Ecto neural progenitor cell (in vitro differentiated cells): ENCODE measurements around the gene TCTA.

Experiments used
- DNase-seq: peaks from one replicate; pipeline ENCODE4 v3.0.0-alpha.2; 2018; ENCODE audit warnings: low spot score

TCTA gene

DNA sequence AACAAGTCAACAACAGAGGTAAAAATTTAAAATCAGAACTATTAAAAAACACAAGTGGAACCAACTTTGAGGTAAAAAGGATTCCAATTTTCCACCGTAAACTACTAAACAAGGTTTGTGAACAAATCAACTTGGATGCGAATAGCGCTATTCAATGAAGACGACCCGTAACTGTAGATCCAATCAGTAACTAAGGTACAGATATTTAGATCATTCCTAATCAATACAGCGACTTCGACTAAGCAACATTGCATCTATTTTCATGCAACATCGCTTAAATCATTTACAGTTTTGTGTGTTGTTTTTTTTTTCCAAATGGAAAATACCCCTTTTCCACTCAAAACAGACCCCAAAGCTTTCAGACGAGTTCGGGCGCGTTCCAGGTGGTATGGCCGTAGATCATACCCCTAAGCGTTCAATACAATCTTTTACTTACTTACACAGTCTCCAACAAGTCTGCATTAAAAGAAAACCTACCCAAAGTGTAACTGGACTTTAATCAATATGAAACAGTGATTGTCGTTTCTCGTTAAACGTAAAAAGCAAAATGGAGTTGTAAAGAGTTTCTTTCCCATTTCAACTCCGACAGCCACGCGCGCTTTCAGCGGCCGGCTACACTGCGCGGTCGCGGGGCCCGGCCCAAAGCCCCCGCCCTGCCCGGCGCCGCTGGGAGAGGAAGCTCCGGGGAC, 1.2 kb upstream of the TCTA start:
- no peak for DNase-seq

DNA sequence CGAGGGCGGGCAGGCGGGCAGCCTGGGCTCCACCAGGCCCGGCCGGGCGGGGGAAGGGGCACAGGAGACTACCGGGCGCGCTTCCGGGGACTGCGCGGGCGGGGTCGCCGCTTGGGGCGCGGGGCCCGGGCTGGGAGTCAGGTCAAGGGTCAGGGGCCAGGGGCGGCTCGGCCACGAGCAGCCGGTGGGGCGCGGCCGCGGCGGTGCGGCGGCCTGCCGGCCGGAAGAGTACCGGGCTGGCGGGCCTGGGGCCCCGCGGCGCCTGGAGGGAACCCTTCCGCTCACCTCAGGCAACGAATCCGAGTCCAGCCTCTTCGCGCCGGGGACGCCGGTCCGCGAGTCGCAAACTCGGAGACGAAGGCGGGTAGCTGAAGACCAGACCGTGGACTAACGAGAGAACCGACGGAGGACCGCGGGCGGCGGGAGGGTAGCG, 672 bp upstream of the TCTA start:
- no peak for DNase-seq

DNA sequence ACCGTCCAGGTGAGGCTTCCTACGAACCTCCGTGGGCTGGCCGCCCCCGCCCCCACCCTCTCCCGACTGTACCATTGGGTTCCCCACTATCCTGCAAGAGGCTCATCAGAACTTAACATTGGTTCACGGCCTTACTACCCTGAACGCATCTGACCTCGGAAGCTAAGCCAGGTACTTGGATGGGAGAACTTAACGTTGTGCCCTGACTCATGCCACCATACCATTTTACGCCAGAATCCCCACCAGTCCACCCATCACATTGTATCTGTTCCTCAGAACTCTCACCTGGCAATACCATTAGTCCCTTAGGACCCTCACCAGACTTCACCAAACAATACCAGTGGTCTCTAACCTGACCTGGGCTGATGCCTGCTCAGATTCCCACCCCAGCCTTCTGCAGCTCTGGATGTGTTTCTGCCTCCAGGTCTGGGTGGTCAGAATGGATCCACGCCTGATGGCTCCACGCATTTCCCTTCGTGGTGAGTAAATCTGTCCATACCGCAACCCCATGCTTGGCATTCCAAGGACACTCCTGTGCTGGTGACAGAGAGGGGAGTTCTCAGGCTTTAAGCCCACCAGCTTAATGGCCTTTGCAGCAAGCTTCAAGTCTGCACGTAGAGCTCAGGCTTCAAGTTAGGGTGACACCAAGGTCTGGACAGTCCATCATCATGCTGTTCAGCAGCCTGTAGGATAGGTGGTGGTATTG, 562 bp downstream of the TCTA start:
- no peak for DNase-seq

DNA sequence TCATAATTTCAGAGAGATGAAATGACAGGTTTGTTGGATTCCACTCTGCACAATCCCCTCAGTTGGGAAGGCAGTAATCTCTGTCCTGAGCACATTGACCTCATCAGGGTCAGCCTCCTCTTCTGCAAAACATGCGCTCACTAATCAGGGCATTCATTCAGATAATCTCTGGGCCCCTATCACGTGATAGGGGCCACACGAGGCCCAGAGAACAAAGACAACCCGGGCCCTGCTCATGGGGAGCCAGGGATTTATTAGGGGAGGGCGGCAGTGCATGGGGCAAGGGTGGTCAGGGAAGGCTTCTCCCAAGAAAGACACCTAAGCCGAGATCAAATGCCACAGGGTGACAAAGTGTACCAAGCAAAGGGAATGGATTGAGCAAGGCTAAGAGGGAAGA, 1.1 kb downstream of the TCTA start:
- DNase-seq: no peak

DNA sequence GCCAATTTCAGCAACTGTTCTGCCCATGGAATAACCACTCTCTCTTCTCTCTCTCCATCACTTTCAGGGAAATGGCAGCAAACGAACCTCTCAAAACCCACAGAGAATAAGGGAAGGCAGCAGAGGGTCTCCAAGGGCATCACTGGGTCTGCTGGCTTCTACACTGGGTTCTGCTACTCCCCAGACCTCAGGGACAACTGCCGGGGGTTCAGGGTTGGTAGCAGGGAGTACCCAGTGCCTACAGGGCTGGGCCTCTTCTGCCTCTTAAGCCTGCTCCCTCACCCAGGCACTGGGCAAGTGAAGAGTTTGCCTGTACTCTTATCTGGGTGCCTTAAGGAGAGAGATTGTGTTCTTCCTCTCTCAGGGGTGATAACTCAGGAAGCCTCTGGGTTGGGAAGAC, 2.5 kb downstream of the TCTA start:
- no peak for DNase-seq

DNA sequence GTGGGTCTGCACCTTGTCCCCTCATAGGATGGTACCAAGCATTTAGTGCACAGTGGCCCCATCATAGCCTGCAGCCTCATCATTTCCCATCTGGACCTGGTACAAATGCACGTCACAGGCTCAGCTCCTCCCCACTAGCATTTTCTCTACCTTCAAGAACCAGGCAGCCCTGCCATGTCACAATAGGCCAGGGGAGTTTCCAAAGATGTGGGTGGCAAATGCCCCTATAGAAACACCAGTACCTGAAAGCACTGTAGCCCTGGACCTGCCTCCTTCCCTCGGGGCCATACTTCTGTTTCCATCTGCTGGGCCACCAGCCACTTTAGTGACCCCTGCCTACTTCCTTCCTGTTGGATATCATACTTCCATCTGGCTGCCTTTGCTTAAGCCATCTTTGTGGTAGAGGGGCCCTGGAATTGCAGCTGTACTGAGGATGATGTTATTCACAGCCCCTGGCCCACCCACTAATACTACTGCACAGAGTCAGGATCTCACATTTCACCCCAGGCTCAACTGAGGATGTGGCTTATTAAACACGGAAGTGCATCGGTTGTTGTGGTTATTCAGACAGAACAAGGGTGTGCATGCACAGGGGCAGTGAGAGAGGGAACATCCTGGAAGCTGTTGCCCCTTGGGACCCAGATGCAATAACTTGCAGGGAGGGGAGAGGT, 3.8 kb downstream of the TCTA start:
- DNase-seq: no peak

DNA sequence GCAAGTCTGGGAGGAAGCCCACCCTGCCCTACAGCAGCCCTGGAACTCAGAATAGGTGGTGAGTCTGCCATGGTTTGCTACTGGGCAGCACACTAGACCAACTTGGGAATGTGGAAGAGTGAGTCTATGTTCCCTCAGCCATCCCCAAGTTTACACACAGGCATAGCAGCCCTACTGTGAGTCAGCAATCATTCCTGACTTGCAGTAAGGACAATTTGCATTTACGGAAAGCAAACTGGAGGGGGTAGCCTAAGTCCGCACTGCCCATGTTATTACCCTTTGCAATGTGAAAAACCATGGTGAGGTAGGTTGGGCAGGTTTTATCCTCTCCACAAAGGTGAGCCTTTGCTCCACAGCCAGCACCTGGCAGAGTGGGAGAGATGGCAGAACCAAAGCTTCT, 4.6 kb downstream of the TCTA start:
- DNase-seq: no peak

DNA sequence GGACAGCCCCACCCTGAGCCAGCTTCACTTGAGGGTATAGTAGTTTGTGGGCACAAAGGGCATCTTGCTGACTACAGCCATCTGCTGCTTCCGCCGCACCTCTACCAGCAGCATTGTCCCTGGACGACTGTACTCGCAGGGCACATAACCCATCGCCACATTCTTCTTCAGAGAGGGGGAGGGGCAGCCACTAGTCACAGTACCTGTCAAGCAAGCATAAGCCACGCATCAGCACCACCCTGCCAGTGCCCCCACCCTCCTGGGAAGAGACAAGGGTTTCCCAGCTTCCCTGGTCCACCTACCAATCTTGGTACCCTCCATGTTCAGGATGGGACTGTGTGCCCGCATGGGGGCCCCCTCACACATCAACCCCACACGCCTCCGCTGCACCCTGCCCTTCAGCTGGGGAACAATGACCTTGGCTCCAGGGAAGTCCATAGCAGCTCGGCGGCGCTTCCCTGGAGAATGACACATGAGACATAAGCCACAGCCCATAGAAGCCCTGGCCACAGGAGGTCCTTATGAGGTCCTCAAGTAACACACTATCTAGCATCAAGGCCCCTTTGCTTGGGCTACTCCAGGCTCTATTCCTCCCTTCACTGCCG, 5.4 kb downstream of the TCTA start:
- no peak for DNase-seq

DNA sequence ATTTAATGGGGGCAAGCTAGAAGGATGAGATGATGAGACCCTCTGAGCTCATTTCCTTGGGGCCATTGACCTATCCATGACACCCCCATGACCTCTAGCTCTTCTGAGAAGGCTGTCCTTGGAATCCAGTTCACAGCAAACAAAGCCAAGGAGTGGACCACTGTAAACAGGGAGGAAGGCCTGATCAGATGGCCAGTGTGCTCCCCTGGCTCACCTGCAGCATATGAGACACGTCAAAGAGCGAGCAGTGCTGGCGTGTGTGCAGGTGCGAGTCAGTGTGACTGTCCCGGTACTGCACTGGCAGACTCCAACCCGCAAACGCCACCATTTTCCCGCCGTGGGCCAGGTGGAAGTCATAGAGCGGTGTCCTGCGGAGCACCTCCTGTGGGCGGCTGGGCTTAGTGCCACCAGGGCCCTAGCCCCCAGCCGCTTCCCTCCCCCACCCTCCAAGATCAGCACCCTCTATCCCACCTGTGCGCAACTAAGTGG, 9.7 kb downstream of the TCTA start:
- no peak for DNase-seq

DNA sequence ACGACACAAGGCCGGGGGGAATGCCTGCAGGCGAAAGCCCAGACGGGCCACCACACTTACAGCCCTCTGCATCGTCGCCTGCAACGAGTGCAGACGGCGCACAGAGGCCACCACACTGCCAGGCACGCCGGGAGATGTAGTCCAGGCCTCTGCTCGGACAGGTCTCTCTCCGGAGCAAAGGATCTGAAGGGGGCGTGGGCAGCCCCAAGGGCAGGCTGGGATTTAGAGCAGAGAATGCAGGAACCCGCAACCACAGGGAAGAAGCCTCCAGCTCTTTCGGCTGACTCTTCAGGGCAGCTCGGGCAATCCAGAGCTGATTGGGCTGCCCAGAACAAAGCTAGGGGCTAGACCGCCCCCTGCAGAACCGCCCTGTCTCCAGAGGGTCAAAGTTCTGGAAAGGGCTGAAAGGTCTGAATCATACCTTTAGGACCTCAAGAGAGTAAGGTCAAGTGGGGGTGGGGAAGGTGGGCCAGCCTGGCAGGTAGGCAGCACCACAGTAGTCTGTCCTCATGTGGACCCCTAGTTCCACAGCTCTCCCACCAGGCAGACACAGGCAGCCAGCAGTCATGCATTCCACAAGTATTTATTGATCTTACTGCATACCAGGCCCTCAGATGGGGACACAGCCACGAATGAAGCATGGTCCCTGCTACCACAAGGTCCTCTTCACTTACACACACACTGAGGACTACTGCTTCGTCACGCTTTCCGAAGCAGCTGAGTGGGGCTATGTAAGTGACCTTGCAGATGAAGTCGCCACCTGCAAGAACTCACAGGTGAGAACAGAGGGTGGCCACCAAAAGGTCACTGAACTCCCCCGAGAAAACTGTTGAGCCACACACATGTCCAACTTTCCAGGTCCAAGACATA, 10.4 kb downstream of the TCTA start, which contains the start of gene AMT:
Gene AMT, minus strand, starts transcription at position 95 of the 870 bp plus-strand sequence. Its CDS starts 23 bp downstream, at position 72.
- peak; percentile 92 for DNase-seq

DNA sequence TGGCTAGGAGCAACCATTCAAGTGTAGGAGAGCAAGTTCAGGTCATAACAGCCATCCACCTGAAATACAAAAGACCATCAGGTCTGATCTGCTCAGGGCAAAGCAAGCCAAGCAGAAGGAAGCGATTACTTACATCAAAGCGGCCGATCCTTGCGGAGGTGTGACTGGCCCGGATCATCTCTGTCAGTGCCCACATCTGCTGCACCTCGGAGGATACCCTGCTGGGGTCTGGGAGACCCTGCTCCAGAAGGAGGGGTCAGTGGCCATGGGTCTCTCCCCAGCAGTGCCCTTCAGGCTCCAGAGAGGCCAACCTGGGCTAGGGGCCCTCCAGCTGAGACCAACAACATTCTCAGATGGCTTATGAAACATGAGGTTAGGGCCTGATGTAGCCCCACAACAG, 12.6 kb downstream of the TCTA start:
- DNase-seq: no peak

DNA sequence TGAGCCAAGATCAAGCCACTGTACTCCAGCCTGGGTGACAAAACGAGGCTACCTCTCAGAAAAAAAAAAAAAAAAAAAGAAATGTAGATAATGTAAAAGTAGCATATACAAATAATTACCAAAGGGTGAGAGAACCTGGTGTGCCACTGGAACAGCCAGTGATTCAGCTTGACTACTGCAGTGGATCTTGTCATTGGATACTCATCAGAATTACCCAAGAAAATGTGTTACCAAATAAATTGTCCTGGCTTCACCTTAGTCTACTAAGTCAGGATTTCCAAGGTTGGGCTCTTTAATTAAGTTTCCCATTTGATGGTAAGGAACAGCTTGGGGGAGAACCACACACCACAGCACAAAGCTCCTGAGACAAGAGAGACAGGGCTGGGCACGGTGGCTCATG, 15.4 kb downstream of the TCTA start:
- DNase-seq: no peak

DNA sequence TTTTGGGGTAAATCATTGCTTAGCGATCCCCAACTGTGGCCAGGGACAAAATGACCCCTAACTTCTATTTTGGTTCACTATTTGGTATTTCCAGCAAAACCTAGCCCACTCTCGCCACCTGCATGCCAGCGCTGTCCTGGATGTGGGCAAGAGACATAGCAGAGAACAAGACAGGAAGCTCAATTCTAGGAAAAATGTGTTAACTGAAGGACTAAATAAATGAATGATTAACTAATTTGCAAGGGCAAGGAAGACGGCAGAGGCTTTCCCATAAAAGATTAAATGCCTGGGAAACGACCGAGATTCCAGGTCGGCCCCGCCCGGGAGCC, 16.5 kb downstream of the TCTA start:
- no peak for DNase-seq

DNA sequence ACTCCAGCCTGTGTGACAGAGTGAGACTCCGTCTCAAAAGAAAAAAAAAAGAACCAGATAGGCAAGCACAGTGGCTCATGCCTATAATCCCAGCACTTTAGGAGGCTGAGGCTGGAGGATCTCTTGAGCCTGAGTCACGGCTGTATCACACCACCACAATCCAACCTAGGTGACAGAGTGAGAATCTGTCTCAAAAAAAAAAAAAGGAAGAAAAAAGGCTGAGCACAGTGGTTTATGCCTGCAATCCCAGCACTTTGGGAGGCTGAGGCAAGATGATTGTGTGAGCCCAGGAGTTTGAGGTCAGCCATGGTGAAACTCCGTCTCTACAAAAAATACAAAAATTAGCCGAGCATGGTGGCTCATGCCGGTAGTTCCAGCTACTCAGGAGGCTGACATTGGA, 22.5 kb downstream of the TCTA start:
- DNase-seq: no peak

DNA sequence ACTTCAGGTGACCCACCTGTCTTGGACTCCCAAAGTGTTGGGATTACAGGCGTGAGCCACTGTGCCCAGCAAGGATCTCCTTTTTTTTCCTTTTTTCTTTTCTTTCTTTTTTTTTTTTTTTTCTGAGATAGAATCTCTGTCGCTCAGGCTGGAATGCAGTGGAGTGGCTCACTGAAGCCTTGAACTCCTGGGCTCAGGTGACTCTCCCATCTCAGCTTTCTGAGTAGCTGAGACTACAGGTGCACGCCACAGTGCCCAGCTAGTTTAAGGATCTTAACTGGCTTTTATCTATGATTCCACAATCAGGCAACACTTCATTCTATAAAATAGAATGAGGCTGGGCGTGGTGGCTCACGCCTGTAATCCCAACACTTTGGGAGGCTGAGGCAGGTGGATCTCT, 33.2 kb downstream of the TCTA start:
- DNase-seq: no peak

DNA sequence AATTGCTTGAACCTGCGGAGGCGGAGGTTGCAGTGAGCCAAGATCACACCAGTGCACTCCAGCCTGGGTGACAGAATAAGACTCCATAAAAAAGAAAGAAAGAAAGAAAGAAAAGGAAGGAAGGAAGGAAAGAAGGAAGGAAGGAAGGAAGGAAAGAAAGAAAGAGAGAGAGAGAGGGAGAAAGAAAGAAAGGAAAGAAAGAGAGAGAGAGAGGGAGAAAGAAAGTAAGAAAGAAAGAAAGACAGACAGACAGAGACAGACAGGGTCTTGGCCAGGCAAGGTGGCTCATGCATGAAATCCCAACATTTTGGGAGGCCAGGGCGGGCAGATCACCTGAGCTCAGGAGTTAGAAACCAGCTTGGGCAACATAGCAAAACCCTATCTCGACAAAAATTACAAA, 41.4 kb downstream of the TCTA start:
- no peak for DNase-seq

DNA sequence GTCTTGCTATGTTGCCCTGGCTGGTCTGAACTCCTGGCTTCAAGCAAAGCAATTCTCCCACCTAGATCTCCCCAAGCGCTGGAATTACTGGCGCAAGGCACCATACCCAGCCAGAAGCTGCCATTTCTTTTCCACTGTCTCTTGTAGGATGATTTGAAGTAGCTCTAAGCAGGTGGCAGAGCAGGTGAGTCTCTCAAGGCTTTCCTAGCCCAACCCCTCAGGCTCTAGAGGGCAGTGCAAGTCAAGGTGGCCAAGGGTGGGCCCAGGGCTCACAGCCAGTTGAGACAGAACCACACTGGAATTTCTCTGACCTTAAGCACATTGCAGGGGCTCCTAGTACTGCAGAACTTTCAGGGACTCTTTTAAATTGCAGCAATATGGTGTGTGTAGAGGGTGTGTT, 42.2 kb downstream of the TCTA start:
- no peak for DNase-seq

DNA sequence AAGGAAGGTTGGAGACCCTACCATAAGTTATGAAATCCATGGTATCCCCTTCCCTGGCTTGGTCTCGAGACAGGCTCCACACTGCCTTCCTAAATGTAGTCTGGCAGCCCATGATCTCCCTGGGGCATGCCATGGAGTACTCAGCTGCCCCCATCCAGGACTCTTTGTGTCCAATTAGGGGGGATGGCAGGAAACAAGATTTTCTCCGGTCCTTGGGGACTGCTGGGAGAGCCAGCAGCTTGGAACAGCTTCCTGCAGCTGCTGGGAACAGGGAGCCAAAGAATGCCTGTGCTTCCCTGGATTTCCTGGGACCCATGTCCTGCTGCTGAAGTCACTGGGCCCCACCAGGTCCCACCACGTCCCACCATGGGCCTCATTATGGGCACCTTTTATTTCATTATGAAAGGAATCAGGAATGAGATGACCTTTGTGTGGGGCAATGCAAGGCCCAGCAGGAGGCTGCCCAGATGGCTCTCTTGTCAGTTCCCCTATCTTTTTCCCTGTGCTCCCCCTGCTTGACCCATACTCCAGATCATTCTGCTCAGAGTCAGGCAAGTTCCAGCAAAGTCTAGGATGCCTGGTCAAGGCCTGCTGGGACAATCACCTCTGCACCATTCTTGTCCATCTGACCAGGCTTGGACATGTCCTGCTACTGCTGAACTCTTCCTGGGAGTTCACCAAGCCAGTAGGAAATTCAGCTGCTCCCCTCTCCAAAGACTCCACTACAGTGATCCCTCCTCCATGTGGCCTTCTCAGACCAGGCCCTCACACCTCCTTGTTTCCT, 42.9 kb downstream of the TCTA start:
- no peak for DNase-seq

DNA sequence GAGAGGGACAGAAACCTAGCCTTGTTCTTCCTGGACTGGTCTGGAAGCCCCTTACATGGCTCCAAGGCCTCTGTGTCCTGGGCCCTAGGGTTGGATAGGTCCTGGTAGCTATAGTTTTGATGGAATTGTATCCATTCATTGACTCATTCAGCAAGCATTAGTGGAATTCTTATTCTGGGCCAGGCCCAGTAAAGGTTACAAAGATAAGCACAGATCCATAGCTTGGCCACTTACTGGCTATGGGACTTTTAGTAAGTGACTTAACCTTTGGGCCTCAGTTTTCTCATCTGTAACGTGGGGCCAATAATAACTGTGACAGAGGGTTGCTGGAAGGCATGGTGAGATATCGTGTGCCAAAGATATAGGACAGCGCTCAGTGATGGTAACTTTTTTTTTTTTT, 44.2 kb downstream of the TCTA start:
- DNase-seq: no peak

DNA sequence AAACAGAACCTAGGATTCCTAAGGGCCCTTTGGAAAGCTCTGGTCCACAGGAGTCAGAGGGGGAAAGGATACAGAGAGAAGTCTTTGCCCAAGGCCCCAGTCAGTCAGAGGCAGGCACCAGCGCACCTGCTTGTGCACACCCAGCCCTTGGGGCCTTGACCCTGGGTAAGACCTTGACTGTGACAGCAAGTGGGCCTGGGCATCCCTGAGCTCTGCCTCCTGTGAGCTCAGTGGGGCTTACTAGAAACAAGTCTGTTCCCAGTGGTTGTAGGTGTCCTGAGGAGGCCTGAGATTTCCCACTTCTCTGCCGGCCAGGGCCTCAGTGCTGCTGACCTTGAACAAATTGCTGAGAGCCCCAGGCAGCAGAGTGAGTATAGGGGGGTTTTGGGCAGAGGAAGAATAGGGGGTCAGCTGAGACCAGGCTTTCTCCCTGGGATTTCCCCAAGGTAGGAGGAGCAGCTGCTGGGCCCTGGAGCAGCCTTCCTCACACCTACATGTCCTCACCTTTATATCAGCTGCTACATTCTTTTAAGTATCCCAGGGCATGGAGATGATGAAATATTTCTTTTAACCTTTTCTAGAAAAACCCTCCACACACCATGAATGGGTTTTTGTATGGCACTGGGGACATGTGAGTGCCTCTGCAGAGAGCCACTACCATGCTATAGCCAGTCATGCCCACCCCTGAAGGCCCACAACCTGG, 48.1 kb downstream of the TCTA start:
- no peak for DNase-seq
